Breast epithelium (tissue), 3 donors: ENCODE results near the gene SYT14.

Experiments
- POLR2A ChIP-seq: fragments of 450-650 bp; IDR thresholded peaks from one replicate; pipeline ENCODE4 v1.6.1; 2016; ENCODE audit warnings: antibody characterized with exemption, mild to moderate bottlenecking, moderate library complexity
- POLR2AphosphoS5 ChIP-seq, 3 donors: sonication (generic); formaldehyde crosslinking; IDR thresholded peaks; one replicate each; pipeline ENCODE4 v1.6.1; 2017; ENCODE audit warnings: antibody characterized with exemption in 3 of 3

- TF ChIP-seq POLR2AphosphoS5 (IDR thresholded peaks at IDR 0.05) = no peak
- no peak for TF ChIP-seq POLR2A
These were observed 161.9 kb downstream of the SYT14 start for GRCh38 chr1:210099921-210100320.
